Measurements from ENCODE around the gene MFSD2A.
"Not testable (repeated sequence)": the region's sequence is repeated elsewhere in the genome, so short reads cannot be mapped to it uniquely, and the experiment has no call there.

The MFSD2A gene

GRCh38 chr1:39940980-39941871 is 13.7 kb upstream of the MFSD2A start:
- no peak for DNase-seq

- DNase-seq: no peak
Measured at GRCh38 chr1:39943471-39944290, 11.3 kb upstream of the MFSD2A start.

- no peak for DNase-seq
Measured at GRCh38 chr1:39944410-39945112, 10.4 kb upstream of the MFSD2A start.

DNA sequence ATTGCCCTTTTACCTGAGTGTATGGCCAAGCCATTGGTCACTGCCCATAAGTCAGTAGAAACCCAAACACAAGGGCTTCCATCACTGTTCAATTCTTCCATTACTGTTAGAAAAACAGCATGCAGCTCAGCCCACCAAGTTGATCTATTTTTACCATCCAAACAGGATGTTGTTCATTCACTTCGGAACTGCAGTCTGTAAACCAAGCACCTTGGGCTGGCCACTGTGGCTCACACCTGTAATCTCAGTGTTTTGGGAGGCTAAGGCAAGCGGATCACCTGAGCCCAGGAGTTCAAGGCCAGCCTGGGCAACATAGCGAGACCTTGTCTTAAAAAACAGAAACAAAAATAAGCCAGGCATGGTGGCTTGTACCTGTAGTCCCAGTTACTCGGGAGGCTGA is 8.7 kb upstream of the MFSD2A start:
- no peak for DNase-seq

GRCh38 chr1:39947260-39947659 is 7.7 kb upstream of the MFSD2A start:
- no peak for DNase-seq

GRCh38 chr1:39949891-39950290 is 5.1 kb upstream of the MFSD2A start:
- no peak for DNase-seq

DNA sequence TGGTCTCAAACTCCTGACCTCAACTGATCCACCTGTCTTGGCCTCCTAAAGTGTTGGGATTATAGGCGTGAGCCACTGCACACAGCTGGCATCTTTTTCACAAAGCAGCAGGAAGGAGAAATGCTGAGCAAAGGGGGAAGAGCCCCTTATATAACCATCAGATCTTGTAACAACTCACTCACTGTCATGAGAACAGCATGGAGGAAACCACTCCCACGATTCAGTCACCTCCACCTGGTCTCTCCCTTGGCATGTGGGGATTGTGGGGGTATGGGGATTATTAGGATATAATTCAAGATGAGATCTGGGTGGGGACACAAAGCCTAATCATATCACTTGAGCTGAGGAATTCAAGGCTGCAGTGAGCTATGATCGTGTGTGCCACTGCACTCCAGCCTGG is 3.0 kb upstream of the MFSD2A start:
- no peak for DNase-seq

- DNase-seq: no peak
Measured at GRCh38 chr1:39952359-39953110, 2.4 kb upstream of the MFSD2A start.

DNA sequence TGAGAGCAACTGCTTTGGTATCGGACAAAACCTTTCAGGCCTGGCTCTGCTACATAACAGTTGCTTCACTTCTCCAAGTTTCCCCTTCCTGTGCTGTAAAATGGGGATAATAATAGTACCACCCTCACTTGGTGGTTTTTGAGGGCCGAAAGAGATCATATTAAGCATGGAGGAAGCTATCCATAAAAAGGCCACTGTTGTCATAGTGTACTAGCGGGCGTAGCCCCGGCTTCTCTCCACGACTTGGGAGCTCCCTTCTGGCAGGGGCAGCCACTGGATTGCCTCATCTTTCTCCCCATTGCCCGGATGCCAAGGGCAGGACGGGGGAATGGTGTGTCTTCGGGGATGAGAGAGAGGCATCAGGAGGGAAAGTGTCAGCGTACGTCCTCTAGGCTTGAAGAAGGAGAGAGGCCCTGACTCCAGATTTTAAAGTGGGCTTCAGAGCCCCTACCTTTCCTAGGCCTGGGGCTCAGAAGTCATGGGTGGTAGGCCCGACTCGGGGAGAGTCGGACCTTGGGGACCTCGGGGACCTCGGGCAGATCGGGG is 548 bp upstream of the MFSD2A start:
- no peak for DNase-seq

GRCh38 chr1:39955547-39956539 is 898 bp downstream of the MFSD2A start:
- no peak for DNase-seq

- DNase-seq: no peak
Measured at GRCh38 chr1:39957299-39958015, 2.5 kb downstream of the MFSD2A start.

DNA sequence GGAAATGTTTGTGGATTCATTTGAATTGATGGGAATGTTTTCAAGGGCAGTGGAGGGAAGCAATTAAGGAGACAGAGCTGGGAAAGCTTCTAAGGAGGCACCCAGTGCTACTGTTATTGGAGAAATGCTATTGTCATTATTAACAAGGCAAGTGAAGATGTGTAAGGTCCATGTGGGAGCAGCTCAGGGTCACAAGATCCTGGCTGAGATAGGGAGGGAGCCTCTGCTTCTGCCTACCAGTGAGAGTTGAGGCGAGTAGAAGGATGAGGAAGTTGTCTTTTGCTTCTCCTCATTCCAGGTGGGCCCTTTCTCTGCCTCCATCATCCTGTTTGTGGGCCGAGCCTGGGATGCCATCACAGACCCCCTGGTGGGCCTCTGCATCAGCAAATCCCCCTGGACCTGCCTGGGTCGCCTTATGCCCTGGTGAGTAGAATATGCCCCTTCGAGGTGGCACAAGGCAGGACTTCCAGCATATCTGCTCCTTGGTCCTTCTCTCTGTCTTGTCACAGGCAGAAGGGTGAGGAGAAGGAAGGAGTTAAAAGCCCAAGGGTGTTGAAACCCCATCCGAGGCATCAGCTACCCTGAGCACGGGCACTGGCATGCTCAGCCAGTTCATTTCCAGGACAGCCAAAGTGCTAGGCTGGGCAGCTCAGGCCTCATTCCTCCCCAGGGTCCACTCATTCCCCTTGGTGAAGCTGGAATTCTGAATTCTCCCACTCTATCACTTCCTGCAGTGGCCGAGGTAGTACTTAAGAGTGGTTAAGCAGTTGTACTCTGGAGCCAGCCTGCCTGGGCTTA is 3.7 kb downstream of the MFSD2A start:
- no peak for DNase-seq

DNA sequence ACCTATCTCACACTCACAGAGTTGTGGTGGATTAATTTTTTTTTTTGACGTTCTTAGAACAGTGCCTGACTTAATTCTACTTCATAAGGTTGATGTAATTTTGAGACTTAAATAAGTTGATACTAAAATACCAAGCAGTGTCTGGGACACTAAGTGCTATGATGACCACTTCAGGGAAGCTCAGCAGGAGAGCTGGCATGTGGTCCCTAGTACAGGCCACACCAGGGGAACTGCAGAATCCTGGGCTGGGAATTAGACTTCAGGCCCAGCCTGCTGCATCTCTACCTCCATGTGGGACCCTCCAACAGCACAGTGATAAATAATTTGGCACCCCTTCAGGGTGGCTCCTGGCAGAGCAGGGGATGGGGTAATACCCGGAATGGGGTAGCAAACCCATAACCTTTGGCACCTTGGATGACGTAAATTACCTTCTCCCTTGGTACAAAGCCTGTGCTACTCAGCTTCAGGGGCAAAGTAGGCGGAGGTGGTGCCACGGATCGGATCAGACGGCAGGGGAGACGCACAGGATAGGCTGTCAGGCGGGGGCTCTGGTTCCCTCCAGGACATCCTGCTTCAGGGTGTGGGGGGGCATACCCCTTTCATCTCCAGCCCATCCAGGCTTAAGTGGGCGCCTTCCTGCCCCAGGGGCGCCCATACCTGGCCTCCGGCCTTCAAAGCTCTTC is 4.8 kb downstream of the MFSD2A start:
- DNase-seq: no peak

DNA sequence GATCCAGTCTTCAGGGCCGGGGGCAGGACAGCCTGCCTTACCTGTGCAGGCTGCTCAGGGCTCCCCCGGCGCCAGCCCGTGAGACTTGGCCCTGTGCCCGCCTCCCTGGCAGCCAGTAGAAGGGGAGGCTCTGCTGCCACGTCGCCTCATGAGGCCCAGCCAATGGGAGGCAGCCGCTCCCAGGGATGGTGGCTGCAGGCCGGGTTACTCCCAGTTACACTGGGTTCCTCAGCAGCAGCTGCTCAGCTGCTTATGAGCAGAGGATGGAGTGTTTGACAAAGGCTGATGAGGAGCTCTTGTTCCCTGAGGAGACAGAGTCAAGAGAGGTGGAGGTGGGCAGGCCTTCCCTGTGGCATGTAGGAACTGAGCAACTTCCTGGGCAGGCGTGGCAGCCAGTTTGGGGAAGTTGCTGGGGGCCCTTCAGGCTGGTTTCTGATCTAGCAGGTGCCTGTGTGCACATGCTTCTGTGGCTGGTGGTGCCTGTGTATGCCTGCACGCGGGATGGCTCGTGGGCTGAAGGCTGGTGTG is 5.5 kb downstream of the MFSD2A start:
- no peak for DNase-seq

DNA sequence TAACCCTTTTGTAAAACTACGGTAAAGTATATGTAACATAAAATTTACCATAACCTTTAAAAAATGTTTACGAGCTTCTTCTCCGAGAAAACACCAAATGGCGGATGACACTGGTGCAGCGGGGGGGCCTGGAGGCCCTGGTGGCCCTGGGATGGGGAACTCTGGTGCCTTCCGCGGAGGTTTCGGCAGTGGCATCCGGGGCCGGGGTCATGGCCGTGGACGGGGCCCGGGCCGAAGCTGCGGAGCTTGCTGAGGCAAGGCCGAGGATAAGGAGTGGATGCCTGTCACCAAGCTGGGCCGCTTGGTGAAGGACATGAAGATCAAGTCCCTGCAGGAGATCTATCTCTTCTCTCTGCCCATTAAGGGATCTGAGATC is 7.5 kb downstream of the MFSD2A start:
- DNase-seq: no peak

GRCh38 chr1:39962964-39963363 is 8.0 kb downstream of the MFSD2A start:
- DNase-seq: not testable (repeated sequence)

DNA sequence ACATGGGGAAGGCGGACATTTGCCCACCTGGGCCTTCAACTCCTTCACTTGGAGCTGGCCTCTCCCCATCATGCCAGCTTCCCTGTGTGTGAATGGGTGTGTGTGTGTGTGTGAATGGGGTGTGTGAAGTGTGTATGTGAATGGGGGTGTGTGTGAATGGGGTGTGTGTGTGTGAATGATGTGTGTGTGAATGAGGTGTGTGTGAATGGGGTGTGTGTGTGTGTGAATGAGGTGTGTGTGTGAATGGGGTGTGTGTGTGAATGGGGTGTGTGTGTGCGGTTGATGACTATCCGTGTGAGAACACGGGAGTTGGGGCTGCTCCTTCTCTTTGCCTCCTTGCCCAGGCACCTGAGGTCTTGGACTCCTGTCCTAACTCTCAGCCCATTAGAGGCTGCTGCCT is 9.6 kb downstream of the MFSD2A start:
- DNase-seq: no peak

- no peak for DNase-seq
Measured at GRCh38 chr1:39965044-39965443, 10.1 kb downstream of the MFSD2A start.

DNA sequence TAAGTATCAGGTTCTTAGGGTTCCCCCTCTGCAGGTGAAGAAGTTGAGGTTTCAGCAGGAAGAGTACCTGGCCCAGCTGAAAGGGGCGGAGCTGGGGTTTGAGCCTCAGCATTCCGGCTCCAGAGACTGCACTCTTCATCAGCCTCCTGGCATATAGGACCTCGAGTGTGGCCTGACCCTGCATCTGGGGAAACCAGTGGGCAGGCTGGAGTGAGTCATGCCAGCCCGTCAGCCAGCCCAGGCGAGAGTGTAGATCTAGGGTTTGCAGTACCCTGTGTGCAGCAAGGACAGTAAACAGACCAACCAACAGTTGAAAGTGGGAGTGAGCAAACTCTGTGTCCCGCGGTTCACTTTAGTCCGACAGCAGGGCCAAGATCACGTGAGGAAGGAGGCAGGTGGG is 14.1 kb downstream of the MFSD2A start:
- no peak for DNase-seq
